HG03095 (cell line): ENCODE measurements around the gene IFI35.
"Not testable (repeated sequence)": the region's sequence is repeated elsewhere in the genome, so short reads cannot be mapped to it uniquely, and the experiment has no call there.

ENCODE experiments used
- ATAC-seq: cut with Tn5 transposase; IDR thresholded peaks from one replicate; pipeline ENCODE4 v1.9.1; 2021; ENCODE audit warnings: moderate library complexity; ENCODE audit not compliant: unreplicated experiment

Gene IFI35

GRCh38 chr17:43051969-43052368 is 45.4 kb downstream of the IFI35 start:
- ATAC-seq: no peak

GRCh38 chr17:43053008-43053407 is 46.4 kb downstream of the IFI35 start:
- not testable (repeated sequence) for ATAC-seq

- no peak for ATAC-seq
Observed at GRCh38 chr17:43056051-43056450, 49.5 kb downstream of the IFI35 start.

GRCh38 chr17:43062984-43063638 is 56.5 kb downstream of the IFI35 start:
- ATAC-seq: no peak
